Nucleus accumbens (tissue), 56 donors: Measurements from ENCODE around the gene GEN1.

Source experiments
- DNase-seq, 56 donors: peaks; one replicate each; lab custom pipeline; 2025; lab: John Stamatoyannopoulos, UW

GEN1 gene

DNA sequence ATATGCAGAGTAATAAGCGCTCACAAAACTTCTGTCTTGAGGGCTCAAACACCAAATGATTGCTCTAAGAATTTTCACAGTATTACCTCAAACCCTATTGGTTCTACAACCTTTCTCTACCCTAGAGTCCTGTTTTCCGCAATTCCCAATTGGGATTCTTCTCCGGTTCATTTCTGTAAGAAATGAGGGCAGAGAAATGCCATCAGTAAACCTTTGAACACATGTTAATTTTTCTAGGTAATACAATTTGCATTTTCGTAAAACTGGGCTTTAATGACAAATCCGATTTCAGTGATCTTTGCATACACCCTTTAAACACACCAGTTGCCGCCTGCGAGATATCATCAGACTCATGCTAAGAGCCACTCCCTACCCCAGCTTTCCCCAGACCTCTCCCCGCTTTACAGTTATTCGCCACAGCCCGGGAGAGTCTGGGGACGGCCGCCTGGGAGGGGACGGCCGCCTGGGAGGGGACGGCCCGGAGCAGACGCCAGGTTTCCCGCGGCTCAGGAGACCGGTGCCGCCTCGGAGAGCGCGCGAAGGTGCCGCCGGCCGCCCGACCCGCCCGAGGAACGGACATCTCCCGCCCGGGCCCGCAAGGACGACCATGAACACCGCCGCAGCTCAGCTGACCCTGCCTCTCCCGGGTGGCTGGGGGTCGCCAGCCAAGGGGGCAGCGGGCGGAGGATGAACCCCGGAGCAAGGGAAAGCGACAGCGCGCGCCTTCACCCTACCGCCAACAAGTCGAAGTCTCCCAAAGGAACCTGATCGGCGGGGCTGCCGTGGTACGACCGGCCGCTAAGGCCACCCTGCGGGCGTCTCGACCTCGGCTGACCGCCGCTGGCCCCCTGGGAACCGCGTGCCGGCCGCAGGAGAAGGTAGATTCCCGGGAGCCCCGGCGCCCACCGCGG lies 791 bp upstream of the GEN1 start:
- peak in 35 of 56 donors; percentile 9 to 85 (median 58) for DNase-seq

DNA sequence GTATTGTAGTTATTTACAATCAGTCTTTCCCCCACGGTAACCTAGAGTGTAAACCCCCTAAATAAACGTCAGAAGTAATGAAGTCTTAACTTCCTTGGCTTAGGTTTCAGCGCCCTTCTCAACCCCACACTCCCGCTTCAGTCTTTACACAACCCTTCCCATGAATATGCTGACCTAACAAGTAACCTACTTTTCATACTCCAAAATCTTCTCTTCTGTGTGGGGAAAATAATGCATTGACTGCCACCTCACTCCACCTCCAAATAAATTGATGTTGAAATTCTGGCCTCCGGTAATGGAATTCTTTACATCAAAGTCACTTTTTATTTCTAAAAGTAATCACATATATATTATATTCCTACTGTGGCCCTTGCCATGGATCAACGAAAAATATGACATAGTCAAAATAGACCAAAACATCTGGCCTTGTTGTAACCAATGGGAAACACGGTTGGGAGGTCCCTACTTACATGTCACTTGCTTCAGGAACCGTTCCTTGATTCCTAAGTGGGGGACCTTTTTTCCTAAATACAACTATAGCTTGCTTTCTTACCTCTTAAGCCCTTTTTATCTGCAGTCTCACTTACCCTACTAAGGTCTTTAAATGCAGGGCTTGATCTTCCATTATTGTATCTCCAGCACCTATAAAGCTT lies 961 bp downstream of the GEN1 start:
- no peak for DNase-seq

DNA sequence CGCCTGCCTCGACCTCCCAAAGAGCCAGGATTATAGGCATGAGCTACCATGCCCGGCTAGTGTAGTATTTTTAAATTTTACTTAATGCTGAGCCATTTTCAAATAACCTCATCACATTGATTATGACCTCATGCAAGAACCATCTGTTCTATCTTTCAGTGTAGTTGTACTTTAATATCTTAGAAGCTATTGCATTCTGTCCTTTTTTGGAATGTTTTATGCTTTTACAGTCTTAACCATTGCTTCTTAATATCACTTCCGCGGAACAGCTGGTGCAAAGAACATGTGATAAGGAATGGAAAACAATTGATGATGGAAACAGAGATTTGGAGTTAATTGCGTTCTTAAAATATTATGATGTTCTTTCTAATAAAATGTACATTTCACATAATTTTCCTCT lies 2.7 kb downstream of the GEN1 start:
- DNase-seq = no peak

DNA sequence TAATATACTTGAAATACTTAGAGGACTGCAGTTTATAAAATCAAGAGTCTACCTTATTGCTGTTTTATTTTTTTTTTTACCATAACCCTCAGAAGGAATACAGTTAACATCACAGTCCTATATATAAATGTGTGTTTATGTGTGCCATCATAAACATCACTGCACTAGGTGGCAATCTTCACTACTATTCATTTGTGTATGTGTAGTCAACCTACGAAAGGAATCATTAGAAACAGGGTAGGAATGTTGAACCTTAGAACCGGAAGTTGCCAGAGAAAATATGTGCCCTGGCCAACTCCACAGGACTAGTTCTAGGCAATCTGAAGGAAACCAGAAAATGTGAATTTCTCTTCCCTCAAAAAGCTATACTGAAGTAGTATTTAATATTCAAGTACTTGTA lies 3.4 kb downstream of the GEN1 start:
- no peak for DNase-seq

DNA sequence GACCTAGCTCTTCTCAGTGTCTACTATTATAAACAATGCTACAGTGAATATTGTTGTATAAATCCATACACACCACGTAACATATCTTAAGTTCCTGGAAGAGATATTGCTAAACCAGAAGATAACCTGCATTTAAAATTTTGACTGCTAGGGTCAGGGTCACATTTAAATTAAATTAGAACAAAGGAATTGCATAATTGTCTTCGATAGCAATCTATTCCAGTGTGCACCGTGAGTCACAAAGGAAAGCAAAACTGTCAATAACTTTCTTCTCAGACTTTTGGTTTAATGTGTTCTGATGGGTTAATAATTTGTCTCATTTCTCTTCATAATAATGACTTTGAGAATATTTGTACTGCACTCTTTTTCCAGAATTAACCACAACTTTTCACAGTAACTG lies 4.2 kb downstream of the GEN1 start:
- DNase-seq = no peak

DNA sequence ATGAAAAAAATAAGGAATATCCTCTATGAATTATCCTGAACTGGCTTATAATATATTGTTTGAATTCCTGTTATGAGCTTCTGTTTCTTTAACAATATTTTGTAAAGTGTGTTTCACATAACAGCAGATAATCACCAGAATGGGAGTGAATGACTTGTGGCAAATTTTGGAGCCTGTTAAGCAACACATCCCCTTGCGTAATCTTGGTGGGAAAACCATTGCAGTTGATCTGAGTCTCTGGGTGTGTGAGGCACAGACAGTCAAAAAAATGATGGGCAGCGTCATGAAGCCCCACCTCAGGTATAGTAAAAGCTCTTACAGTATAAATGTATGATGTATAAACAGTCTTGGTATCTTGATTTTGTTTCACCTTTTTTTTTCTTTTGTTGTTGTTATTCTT lies 5.9 kb downstream of the GEN1 start:
- no peak for DNase-seq

DNA sequence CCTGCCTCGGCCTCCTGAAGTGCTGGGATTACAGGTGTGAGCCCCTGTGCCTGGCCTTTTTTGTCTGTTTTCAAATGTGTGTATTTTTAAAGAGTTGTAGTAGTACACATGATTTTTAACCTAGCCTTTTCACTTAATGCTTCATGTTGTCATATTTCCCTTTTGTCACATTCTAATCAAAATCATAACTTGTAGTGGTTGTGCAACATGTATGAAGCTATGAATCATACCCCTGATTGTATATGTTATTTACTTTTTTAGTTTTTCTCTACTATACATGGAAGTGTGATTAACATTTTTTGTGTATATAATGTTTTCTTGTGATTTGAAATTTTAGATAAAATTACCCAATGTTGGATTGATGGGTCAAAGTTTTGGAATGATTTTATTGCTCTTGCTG lies 8.5 kb downstream of the GEN1 start:
- DNase-seq = no peak

DNA sequence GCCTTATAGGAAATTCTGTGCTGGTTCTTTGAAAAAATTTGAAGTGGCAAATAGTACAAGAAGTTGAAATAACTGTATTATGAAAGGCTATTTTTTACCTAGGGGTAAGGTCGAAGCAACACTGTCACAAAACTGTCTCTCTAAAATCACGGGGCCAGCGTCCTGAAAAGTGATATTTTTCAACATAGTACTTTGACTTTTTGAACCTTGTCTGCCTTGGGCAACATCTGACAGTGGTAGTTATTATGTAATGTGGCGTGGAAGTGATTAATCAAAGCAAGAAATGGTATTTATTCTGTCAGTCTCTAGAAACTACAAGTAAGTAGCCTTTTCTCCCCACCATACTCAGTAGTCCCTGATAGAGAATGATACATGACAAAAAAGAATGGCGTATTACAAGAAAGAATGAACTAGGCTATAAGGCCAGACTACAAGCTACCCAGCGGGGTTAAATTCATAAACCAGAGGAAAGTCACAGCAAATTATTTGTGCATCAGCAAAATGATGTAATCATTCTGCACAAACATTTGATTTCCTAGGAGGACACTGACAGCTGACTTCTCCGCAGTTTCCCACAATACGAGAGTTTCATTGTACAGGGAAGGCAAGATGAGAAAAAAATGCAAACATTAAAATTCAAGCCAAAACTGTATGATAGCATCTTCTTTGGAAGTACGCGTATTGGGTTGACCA lies 9.8 kb downstream of the GEN1 start:
- no peak for DNase-seq

DNA sequence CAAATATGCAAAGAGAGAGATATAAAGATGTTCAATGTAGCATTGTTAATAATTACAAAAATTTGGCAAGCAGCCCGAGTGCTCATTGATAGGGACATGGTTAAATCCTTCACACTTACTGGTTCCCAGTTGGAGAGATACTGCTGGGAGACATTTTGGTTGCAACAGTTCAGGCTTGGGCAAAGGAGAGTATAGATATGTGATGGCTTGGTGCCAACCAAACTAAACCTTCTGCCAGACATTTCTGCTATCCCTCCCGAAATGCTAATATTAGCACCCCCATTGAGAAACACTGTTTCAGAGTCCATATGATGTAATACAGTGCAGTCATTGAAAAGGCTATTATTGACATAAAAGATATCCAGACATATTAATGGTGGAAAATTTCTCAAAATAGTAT lies 11.5 kb downstream of the GEN1 start:
- no peak for DNase-seq

DNA sequence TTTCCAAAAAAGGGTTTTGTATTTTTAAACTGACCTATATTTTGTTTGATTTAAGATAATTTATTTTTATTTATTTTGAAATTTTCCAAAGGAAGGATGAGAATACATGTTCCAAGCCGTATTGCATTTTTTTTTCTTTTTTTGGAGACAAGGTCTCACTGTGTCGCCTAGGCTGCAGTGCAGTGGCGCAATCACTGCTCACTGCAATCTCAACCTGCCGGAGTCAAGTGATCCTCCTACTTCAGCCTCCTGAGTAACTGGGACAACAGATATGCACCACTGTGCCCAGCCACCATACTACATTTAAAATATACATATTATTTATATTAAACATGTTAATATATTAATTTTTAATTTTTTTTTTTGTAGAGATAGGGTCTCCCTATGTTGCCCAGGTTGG lies 15.0 kb downstream of the GEN1 start:
- DNase-seq = no peak

DNA sequence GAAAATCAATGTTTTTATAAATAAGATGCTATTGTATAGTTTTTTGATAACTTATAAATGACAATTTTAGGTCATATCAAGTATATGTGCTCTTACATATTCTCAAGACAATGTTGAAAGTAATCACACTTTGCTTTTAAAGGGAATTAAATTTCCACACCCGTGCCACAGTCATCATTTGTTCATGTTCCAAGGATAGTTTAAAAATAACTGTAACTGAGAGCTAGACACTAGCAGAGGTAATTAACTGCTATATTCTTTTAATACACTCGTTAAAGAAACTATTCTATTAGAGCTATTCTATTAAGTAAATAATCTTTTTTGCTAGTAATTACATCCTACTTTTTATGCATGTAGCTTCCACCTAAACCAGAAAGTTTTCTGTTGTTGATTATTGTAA lies 18.0 kb downstream of the GEN1 start:
- no peak for DNase-seq

DNA sequence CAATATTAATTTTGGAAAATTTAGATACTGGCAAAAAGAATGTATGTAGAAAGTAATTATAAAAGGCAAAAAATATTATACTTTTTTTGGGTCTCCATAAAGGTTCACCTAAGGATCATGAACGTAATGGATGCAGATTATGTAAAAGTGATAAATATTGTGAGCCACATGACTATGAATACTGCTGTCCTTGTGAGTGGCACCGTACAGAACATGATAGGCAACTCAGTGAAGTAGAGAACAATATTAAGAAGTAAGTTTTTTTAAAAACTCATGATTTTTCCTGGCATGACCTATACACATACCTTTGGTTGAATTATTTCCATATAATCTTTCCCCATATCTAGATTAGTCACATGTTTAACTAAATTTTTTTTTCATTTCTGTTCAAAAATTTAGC lies 18.6 kb downstream of the GEN1 start:
- no peak for DNase-seq

DNA sequence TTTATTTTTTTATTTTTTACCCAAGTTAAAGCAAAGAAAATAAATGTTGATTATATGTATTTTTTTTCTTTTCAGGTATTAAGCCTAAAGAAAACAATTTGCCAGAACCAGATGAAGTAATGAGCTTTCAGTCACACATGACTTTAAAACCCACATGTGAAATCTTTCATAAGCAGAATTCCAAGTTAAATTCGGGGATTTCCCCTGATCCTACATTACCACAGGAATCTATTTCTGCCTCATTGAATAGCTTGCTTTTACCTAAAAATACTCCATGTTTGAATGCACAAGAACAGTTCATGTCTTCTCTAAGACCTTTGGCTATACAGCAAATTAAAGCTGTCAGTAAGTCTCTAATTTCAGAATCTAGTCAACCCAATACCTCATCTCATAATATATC lies 26.6 kb downstream of the GEN1 start:
- DNase-seq = no peak

DNA sequence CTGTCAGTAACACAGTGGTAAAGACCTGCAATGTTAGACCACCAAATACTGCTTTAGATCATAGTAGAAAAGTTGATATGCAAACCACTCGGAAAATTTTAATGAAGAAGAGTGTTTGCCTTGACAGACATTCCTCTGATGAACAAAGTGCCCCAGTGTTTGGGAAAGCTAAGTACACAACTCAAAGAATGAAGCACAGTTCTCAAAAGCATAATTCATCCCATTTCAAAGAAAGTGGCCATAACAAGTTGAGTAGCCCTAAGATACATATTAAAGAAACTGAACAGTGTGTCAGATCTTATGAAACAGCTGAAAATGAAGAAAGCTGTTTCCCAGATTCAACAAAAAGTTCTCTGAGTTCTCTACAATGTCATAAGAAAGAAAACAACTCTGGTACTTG lies 27.5 kb downstream of the GEN1 start:
- no peak for DNase-seq

DNA sequence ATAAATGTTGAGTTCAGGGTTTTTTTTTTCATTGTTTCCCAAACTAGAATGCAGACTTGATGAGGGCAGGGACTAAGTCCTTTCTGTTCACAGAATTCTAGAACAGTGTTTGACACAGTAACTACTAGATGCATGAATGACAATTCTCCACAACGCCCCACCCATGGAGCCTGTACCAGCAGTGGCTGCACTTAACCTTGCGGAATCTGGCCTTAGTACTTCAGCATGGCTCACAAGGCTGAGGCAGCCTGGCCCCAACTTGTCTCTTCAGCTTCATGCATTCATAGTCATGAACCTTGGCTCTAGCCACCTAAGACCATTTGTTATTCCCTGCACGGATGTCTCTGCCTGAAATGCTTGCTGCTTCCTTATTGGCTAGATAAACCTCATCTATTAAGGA lies 32.8 kb downstream of the GEN1 start:
- no peak for DNase-seq

DNA sequence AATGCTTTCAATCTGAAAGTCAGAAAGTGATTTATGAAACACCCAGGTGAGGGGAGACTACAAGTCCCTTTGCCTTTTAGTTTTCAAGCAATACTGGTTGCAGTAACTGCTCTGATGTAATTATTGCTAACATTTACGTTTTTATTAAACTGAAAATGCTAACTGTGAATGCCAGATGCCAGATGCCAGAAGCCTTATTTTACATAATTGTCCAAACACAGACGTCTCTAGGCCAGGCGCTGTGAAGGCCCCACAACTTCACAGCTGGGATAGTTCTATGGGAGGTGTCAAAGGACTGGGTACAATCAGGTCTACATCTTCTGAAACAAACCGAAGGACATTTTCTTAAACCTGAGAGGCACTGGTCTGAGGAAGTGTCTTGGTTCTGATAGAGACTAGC lies 34.8 kb downstream of the GEN1 start:
- DNase-seq = no peak

DNA sequence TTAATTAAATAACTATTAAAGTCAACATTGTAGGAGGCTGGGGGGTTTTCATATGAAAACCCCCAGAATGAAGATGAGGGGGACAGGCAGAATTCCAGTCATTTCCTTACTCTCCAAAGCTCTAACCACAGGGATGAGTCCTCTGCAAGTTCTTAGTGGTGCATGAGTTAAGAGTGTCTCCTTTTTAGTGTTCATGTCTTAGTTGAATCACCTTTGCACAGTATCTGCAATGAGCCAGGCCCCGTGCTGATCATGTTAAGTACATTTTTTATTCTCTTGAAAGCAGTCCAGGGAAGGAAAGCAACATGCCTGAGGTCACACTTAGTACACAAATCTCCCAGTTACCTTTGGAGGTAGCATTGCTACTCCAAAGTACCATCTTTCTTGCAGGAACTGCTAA lies 36.6 kb downstream of the GEN1 start:
- no peak for DNase-seq

DNA sequence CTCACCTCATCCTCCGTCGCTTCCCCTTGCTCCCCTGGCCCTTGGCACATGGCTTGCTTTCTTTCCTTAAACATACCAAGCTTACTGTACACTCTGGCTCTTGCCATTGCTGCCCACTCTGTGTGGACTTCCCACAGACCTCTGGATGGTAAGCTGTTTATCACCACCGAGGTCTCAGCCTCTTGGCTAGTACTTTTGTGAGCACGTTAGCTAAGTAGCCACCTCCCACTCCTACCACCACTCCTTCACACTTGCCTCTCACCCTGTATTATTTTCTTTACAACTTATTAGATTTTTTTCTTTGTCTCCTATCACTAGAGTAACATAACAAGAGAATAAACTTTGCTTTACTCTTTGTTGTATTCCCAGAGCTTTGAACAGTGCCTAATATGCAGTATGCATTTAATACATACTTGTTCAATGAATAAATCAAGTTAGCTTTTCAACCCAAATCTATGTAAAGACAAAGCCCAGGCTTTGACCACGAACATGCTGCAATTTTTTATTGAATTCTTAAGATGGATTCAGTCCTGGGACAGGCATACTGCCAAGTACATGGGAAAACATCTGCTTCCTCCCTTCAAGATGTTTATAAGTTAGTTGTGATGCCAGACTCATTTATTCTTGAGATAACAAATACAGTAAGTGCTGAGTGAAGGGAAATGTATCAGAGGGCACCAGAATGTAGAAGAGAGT lies 37.3 kb downstream of the GEN1 start:
- DNase-seq = no peak

DNA sequence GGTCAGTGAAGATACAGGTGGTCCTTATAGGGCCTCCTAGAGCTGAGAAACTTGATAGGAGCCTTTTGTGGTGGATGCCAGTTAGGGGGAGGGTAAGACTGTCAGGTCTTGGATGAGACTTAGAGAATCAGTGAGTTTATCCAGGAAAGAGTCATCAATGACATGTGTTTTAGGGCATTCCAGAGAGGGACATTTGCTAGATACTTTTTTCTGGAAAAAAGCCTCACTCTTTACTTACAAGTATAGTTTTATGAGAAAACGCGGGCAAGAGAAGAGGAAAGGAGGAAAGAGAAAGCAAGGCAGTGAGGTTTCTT lies 37.8 kb downstream of the GEN1 start:
- no peak for DNase-seq

DNA sequence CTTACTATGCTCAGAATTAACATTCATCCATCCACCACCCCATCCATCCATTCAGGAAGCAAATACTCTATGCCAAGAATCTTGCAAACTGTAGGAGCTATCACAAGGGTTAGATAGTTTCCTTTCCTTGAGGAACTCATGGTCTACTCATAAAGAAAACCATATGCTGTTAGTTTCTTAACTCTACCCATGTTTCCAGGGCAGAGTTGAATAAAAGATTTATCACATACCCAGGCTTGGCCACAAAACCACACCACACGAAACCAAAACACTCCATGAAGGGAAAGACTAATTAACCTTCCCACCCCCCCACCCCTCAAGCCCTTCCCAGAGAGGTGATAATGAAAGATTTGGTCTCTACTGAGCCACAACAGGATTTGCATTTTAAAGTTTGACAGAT lies 38.6 kb downstream of the GEN1 start:
- DNase-seq = no peak

DNA sequence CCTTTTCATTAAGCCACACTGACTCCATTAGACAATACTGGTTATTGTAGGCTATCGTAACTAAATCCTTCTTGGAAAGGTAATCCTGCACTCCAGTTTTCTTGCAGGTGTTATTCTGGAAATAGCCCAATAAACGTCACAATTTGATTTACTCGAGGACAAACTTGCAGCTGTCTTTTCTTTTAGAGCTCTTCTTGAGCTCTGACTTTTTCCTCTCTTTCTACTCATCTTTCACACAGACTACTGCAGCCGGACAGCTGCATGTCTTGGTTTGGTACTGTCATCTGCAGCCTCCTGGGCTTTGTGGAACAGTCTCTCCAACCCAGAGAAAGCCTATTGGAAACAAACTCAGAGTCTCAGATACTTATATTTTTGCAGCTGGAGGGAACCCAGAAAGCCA lies 39.4 kb downstream of the GEN1 start:
- DNase-seq = no peak
